Right atrium auricular region (tissue), 2 donors: ENCODE results near the gene CHD6. TPM values are rescaled to one million over a fixed set of nuclear protein-coding genes. Genes with fewer than 3 reads are reported as not detected.

Source experiments
- DNase-seq: peaks from one replicate; pipeline ENCODE4 v3.0.0-alpha.2; 2019; ENCODE audit warnings: low spot score
- H3K27ac ChIP-seq, 2 donors: fragments of 200-600 bp; sonication (generic); 1 replicate in 1 of 2; 2 replicates in 1 of 2; pipeline ENCODE4 v1.5.1; 2016 to 2019
- H3K27me3 ChIP-seq, 2 donors: fragments of 200-600 bp; sonication (generic); one replicate each; pipeline versions ENCODE4 v1.5.1 to v1.6.0; 2017 to 2019
- H3K36me3 ChIP-seq: fragments of 200-600 bp; sonication (generic); one replicate; pipeline ENCODE4 v1.5.1; 2016
- H3K4me1 ChIP-seq, 2 donors: fragments of 200-600 bp; sonication (generic); one replicate each; pipeline versions ENCODE4 v1.5.1 to v1.6.0; 2017 to 2019
- H3K4me3 ChIP-seq, 2 donors: fragments of 200-600 bp; sonication (generic); 1 replicate in 1 of 2; 2 replicates in 1 of 2; pipeline ENCODE4 v1.5.1; 2017 to 2019; ENCODE audit warnings: mild to moderate bottlenecking in 1 of 2, moderate library complexity in 1 of 2
- H3K9me3 ChIP-seq, 2 donors: fragments of 200-600 bp; sonication (generic); one replicate each; pipeline ENCODE4 v1.5.1; 2019
- CTCF ChIP-seq, 2 donors: fragments of 200-600 bp; sonication (generic); IDR thresholded peaks; one replicate each; pipeline ENCODE4 v1.5.1; 2019; ENCODE audit warnings: antibody characterized with exemption in 2 of 2
- total RNA-seq, 2 donors: library from RNA; depleted of rRNA; stranded (reverse); fragments of >200 nt; gene quantifications; one replicate each; pipeline ENCODE4 v1.1.0, GENCODE V29; 2016

CHD6 gene
- 10 to 100 TPM; 22.2 to 27.4 TPM for total RNA-seq

- TF ChIP-seq CTCF (IDR thresholded peaks at IDR 0.05) = no peak
- DNase-seq = peak; percentile 99
- Histone ChIP-seq H3K4me1 (peaks cover 0 to 38% of the 10 kb centered on the region in 2 donors), H3K9me3 (no peaks in the 10 kb centered on the region), H3K36me3 (no peaks in the 10 kb centered on the region), H3K4me3 (peak within 1 kb of the TSS; percentile 65 to 77), H3K27ac (peak within 1 kb of the TSS; percentile 73 to 80), H3K27me3 (no peaks in the 10 kb centered on the region)
These were observed at the start of gene CHD6 for GRCh38 chr20:41617902-41618806. Gene CHD6 (minus strand): TSS chr20:41618377. CDS start chr20:41551337, 67,040 bp downstream.

- Histone ChIP-seq H3K27ac (no peak overlapping the region), H3K9me3 (no peaks in the 10 kb centered on the region), H3K27me3 (no peaks in the 10 kb centered on the region), H3K4me1 (no peaks in the 10 kb centered on the region), H3K36me3 (no peaks in the 10 kb centered on the region), H3K4me3 (no peak overlapping the region)
- no peak for TF ChIP-seq CTCF (IDR thresholded peaks at IDR 0.05)
- DNase-seq = no peak
These were observed 46.4 kb upstream of the CHD6 start for GRCh38 chr20:41664584-41664983.

GRCh38 chr20:41657655-41658054 lies 39.5 kb upstream of the CHD6 start:
- no peak for DNase-seq
- no peak for TF ChIP-seq CTCF (IDR thresholded peaks at IDR 0.05)
- H3K4me1 ChIP-seq = no peaks in the 10 kb centered on the region
- H3K36me3 ChIP-seq = no peaks in the 10 kb centered on the region
- H3K27ac ChIP-seq = no peak overlapping the region
- no peaks in the 10 kb centered on the region for H3K27me3 ChIP-seq
- H3K4me3 ChIP-seq = no peak overlapping the region
- no peaks in the 10 kb centered on the region for H3K9me3 ChIP-seq

GRCh38 chr20:41655962-41656618 lies 37.9 kb upstream of the CHD6 start:
- H3K27me3 ChIP-seq = no peaks in the 10 kb centered on the region
- TF ChIP-seq CTCF (IDR thresholded peaks at IDR 0.05) = no peak

GRCh38 chr20:41654884-41655283 lies 36.7 kb upstream of the CHD6 start:
- Histone ChIP-seq H3K27ac (no peak overlapping the region), H3K9me3 (no peaks in the 10 kb centered on the region), H3K27me3 (no peaks in the 10 kb centered on the region), H3K36me3 (no peaks in the 10 kb centered on the region), H3K4me3 (no peak overlapping the region), H3K4me1 (no peaks in the 10 kb centered on the region)
- no peak for TF ChIP-seq CTCF (IDR thresholded peaks at IDR 0.05)
- no peak for DNase-seq

More at GRCh38 chr20:41655962-41656618, 37.9 kb upstream of the CHD6 start:
- DNase-seq = no peak
- no peaks in the 10 kb centered on the region for H3K36me3 ChIP-seq
- no peaks in the 10 kb centered on the region for H3K4me1 ChIP-seq
- H3K9me3 ChIP-seq = no peaks in the 10 kb centered on the region
- no peak overlapping the region for H3K27ac ChIP-seq
- no peak overlapping the region for H3K4me3 ChIP-seq
